ENCODE measurements around the gene SCN2A. TPM values are rescaled to one million over a fixed set of nuclear protein-coding genes. Genes with fewer than 3 reads are reported as not detected.

The SCN2A gene
- total RNA-seq, 1 experiment from 2014 or later: 0.24 TPM

- Histone ChIP-seq H3K4ac (ENCODE audit: low read depth, low read length) (no peak overlapping the region), H4K8ac (replicated peaks; ENCODE audit: insufficient read length, low read depth, low read length) (no peak overlapping the region), H3K56ac (ENCODE audit: insufficient read length, low read depth, low read length) (no peak overlapping the region), H3K4me2 (ENCODE audit: insufficient read depth, insufficient read length, low read length) (no peak overlapping the region), H2BK20ac (ENCODE audit: low read depth, low read length, poor library complexity, severe bottlenecking) (no peak overlapping the region), H2BK15ac (ENCODE audit: low read depth, low read length) (no peak overlapping the region), H2AFZ (ENCODE audit: low read length) (no peak overlapping the region), H3K27ac (ENCODE audit: insufficient read length, low read depth, low read length) (no peak overlapping the region), H3K79me2 (ENCODE audit: insufficient read depth, low read length) (no peaks in the 10 kb centered on the region), H3K14ac (ENCODE audit: insufficient read depth, low read length) (no peak overlapping the region), H2BK5ac (ENCODE audit: insufficient read length, low read length) (no peak overlapping the region), H3K23me2 (ENCODE audit: insufficient read length, low read depth, low read length, poor library complexity, severe bottlenecking) (no peaks in the 10 kb centered on the region), H4K91ac (ENCODE audit: insufficient read length, low read depth, low read length) (no peak overlapping the region), H2BK120ac (ENCODE audit: low read depth, low read length, poor library complexity, severe bottlenecking) (no peak overlapping the region), H4K5ac (ENCODE audit: insufficient read length, low read depth, low read length) (no peak overlapping the region), H3K23ac (ENCODE audit: insufficient read length, low read depth, low read length) (no peak overlapping the region), H3K9ac (ENCODE audit: extremely low read depth, insufficient read length, low read length) (no peak overlapping the region), H3K4me1 (ENCODE audit: insufficient read depth, low read length) (no peaks in the 10 kb centered on the region), H3K79me1 (ENCODE audit: insufficient read depth, low read depth, low read length, poor library complexity, severe bottlenecking) (no peaks in the 10 kb centered on the region), H3K18ac (ENCODE audit: insufficient read length, low read depth, low read length) (no peak overlapping the region), H2AK5ac (ENCODE audit: insufficient read length, low read length) (no peak overlapping the region), H2BK12ac (ENCODE audit: insufficient read length, low read depth, low read length) (no peak overlapping the region), H3K9me3 (ENCODE audit: control insufficient read depth, low read depth, low read length) (no peaks in the 10 kb centered on the region), H4K20me1 (ENCODE audit: control insufficient read depth, insufficient read depth, insufficient read length) (no peaks in the 10 kb centered on the region), H3T11ph (ENCODE audit: low read length) (no peak overlapping the region), H3K27me3 (ENCODE audit: insufficient read depth, low read length) (no peaks in the 10 kb centered on the region)
- H3K4me1 Mint-ChIP-seq: peaks cover 7 to 11% of the 10 kb centered on the region in 2 experiments
- DNase-seq: no peak
- H3K9me3 Mint-ChIP-seq: peaks cover 12 to 18% of the 10 kb centered on the region in 2 experiments; a peak in 4 of 5 replicates
- H3K4me3 Mint-ChIP-seq: no peak overlapping the region
- no peak for TF ChIP-seq CTCF (conservative IDR thresholded peaks at IDR 0.05)
- H3K27ac Mint-ChIP-seq: no peak overlapping the region
- H3K36me3 Mint-ChIP-seq (ENCODE audit: insufficient read depth in 1 of 3, low read depth in 3 of 3): peaks cover 7 to 26% (median 20%) of the 10 kb centered on the region in 3 experiments; a peak in 5 of 7 replicates
- H3K27me3 Mint-ChIP-seq (ENCODE audit: low read depth): peaks cover 2% of the 10 kb centered on the region; the same call in 1 of the 2 replicates
Observed at GRCh38 chr2:165414187-165414586, 175.0 kb downstream of the SCN2A start.

Measured in H9 (cell line).